A549 treated with Mapracorat at 1 μM for 4 hours (cell line): ENCODE data around the gene PANK2. TPM values are rescaled to one million over a fixed set of nuclear protein-coding genes. Genes with fewer than 3 reads are reported as not detected.

ENCODE experiments used
- total RNA-seq: library from RNA; stranded (reverse); fragments of 200-300 nt; extraction: Qiagen RNA extraction; gene quantifications from 5 replicates; pipeline ENCODE4 v1.2.3, GENCODE V29; 2022

Gene PANK2
- total RNA-seq, result 54.4 to 62.4 TPM (median 55.7 TPM) in 5 replicates

GRCh38 chr20:3888622-3889488 lies at the start of gene PANK2:
Gene PANK2, plus strand, starts transcription at chr20:3889387.

DNA sequence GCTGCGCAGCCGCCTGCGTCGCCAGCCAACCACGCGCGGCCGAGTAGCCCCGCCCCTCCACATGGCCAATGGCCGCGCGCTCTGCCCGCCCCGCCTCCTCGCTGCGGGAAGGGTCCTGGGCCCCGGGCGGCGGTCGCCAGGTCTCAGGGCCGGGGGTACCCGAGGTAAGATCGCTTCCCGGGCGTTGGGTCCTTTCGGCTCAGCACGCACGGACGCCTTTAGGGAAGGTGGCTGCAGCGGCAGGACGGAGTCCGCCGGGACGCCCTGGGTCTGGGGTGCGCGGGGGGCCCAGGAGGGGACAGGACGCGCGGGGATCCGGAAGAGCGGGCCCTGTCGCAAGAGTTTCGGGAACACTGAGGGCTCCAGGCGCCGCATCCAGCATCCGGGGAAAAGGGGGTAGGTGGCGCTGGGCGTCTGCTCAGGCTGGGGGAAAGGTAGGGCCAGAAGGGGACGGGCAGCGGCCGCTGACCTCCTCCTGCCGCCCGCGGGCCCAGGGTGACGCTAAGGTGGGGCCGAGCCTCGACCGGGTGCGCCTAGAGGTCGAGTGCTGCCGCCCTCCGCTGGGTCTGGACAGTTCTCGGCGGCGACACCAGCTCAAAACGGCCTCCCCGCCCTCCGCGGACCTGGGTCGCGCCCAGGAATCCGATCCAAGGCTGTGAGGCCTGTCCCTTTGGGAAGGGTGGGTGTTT lies 42.3 kb upstream of the PANK2 start, which contains the start of gene MAVS:
Gene MAVS (plus strand): TSS at position 95 of the 689 bp plus-strand sequence. CDS start 7,791 bp downstream, outside the sequence.

Other genes starting within 250 kb of the PANK2 start
- not detected in 5 replicates for gene GFRA4, start 226.0 kb upstream of the PANK2 start, total RNA-seq
- gene ADAM33, start 207.4 kb upstream of the PANK2 start, total RNA-seq, result 0.05 to 0.09 TPM (median 0.08 TPM) in 4 of 5 replicates, not detected in the other
- 0.01 to 0.02 TPM (median 0.02 TPM) in 3 of 5 replicates, not detected in the others for gene SIGLEC1, start 176.8 kb upstream of the PANK2 start, total RNA-seq
- 0.25 to 0.74 TPM (median 0.53 TPM) in 5 replicates for gene HSPA12B, start 156.7 kb upstream of the PANK2 start, total RNA-seq
- 101 to 173 TPM (median 159 TPM) in 5 replicates for gene ADISSP, start 121.6 kb upstream of the PANK2 start, total RNA-seq
- 1.3 to 2.4 TPM (median 1.9 TPM) in 5 replicates for gene SPEF1, start 107.9 kb upstream of the PANK2 start, total RNA-seq
- gene CENPB, start 102.6 kb upstream of the PANK2 start, total RNA-seq, result 91.9 to 125 TPM (median 122 TPM) in 5 replicates
- gene CDC25B, start 93.1 kb upstream of the PANK2 start, total RNA-seq, result 175 to 224 TPM (median 220 TPM) in 5 replicates
- gene AP5S1, start 68.8 kb upstream of the PANK2 start, total RNA-seq, result 13.9 to 18.8 TPM (median 18.3 TPM) in 5 replicates
- 17.1 to 22.8 TPM (median 21.8 TPM) in 5 replicates for gene MAVS, start 42.6 kb upstream of the PANK2 start, total RNA-seq
- gene RNF24, start 126.2 kb downstream of the PANK2 start, total RNA-seq, result 12.8 to 15.8 TPM (median 15.4 TPM) in 5 replicates